Measurements from ENCODE around the gene SLC19A1.
"Not testable (repeated sequence)": the region's sequence is repeated elsewhere in the genome, so short reads cannot be mapped to it uniquely, and the experiment has no call there.

SLC19A1 gene

GRCh38 chr21:45531393-45532215 is 10.6 kb downstream of the SLC19A1 start:
- DNase-seq, result no peak

GRCh38 chr21:45531114-45531392 is 11.2 kb downstream of the SLC19A1 start:
- DNase-seq, result not testable (repeated sequence)

- no peak for DNase-seq
These were observed 11.7 kb downstream of the SLC19A1 start for GRCh38 chr21:45530423-45531113.

GRCh38 chr21:45529785-45530422 is 12.3 kb downstream of the SLC19A1 start:
- no peak for DNase-seq

- no peak for DNase-seq
These were observed 13.1 kb downstream of the SLC19A1 start for GRCh38 chr21:45528981-45529784.

- DNase-seq, result no peak
These were observed 14.1 kb downstream of the SLC19A1 start for GRCh38 chr21:45528028-45528705.

- DNase-seq, result not testable (repeated sequence)
These were observed 14.9 kb downstream of the SLC19A1 start for GRCh38 chr21:45527151-45527999.

GRCh38 chr21:45525910-45526306 is 16.3 kb downstream of the SLC19A1 start:
- DNase-seq, result no peak

- no peak for DNase-seq
These were observed 16.9 kb downstream of the SLC19A1 start for GRCh38 chr21:45525153-45525909.

- no peak for DNase-seq
These were observed 17.5 kb downstream of the SLC19A1 start for GRCh38 chr21:45524756-45525152.

- DNase-seq, result no peak
These were observed 18.7 kb downstream of the SLC19A1 start for GRCh38 chr21:45523411-45524101.

GRCh38 chr21:45522986-45523385 is 19.3 kb downstream of the SLC19A1 start:
- DNase-seq, result no peak

GRCh38 chr21:45522381-45522780 is 19.9 kb downstream of the SLC19A1 start:
- DNase-seq, result no peak

GRCh38 chr21:45521241-45521640 is 21.0 kb downstream of the SLC19A1 start:
- no peak for DNase-seq

- no peak for DNase-seq
These were observed 23.1 kb downstream of the SLC19A1 start for GRCh38 chr21:45519182-45519581.

GRCh38 chr21:45518742-45519141 is 23.5 kb downstream of the SLC19A1 start:
- no peak for DNase-seq

- no peak for DNase-seq
These were observed 24.8 kb downstream of the SLC19A1 start for GRCh38 chr21:45517249-45518065.

GRCh38 chr21:45516671-45517151 is 25.5 kb downstream of the SLC19A1 start:
- no peak for DNase-seq

- no peak for DNase-seq
These were observed 26.1 kb downstream of the SLC19A1 start for GRCh38 chr21:45516071-45516670.
